ENCODE results near the gene SREBF2. TPM values are rescaled to one million over a fixed set of nuclear protein-coding genes. Genes with fewer than 3 reads are reported as not detected.

SREBF2 gene
- total and polyA plus RNA-seq, 2 donors (not counting 1 experiment from before 2014, with no cell fraction given): 116 to 287 TPM

GRCh38 chr22:41919357-41920224, 86.7 kb downstream of the SREBF2 start:
- no peaks in the 10 kb centered on the region for H3K27me3 Mint-ChIP-seq

More at GRCh38 chr22:41919357-41920224, 86.7 kb downstream of the SREBF2 start:
- Mint-ChIP-seq H3K9me3 (ENCODE audit: insufficient read depth) (no peaks in the 10 kb centered on the region), H3K27ac (peak overlapping the region; percentile 97), H3K4me3 (peak overlapping the region; percentile 86), H3K4me1 (peaks cover 78% of the 10 kb centered on the region)
- CTCF ChIA-PET: interaction anchor here (0.9 to 17.9 kb wide), 3 partner anchors 12 to 222 kb away, joined by 3 to 499 read pairs (median 4); no protein-coding TSS in a partner anchor
- ATAC-seq (ENCODE audit: low read depth): peak; percentile 54
- peaks cover 0 to 9% (median 0%) of the 10 kb centered on the region in 3 donors for H3K9me3 ChIP-seq (ENCODE audit: control extremely low read depth in 1 of 3, control insufficient read depth in 2 of 3, insufficient read depth in 1 of 3, low read length in 2 of 3)
- DNase-seq: peak; percentile 93
- POLR2A ChIA-PET: interaction anchor here (0.5 to 16.8 kb wide), 20 partner anchors 8 to 538 kb away, joined by 3 to 960 read pairs (median 4); partner anchors contain the start of genes CENPM, MEI1 and SREBF2
- TF ChIP-seq CTCF (IDR thresholded peaks at IDR 0.05) (no peak), EZH2 (IDR thresholded peaks at IDR 0.05; ENCODE audit: borderline replicate concordance, insufficient read depth, low read depth, low read length, poor library complexity, severe bottlenecking) (no peak)
- peaks cover 79 to 86% of the 10 kb centered on the region in 2 donors for H3K4me1 ChIP-seq (ENCODE audit: control insufficient read depth in 2 of 2, insufficient read depth in 2 of 2, low read length in 2 of 2)
- intact Hi-C loops (cut with micrococcal nuclease): loop anchor here (1.0 to 2.0 kb wide), 3 partner anchors 17 to 87 kb away; partner anchors contain the start of gene SREBF2
- peaks cover 43% of the 10 kb centered on the region for H4K20me1 ChIP-seq (ENCODE audit: control insufficient read depth, insufficient read depth, low read length, poor library complexity, severe bottlenecking)
- H3K4me3 ChIP-seq (ENCODE audit: control extremely low read depth in 1 of 5, extremely low read depth in 1 of 5, insufficient read depth in 1 of 5, low read depth in 2 of 5, low read length in 4 of 5): peak overlapping the region; percentile 14 to 60 (median 52)
- peak overlapping the region; percentile 92 for H3K4me2 ChIP-seq (replicated peaks; ENCODE audit: low read depth, low read length, poor library complexity, severe bottlenecking)
- H2AFZ ChIP-seq (ENCODE audit: insufficient read depth, low read depth, low read length, poor library complexity, severe bottlenecking): no peak overlapping the region
- peaks cover 0 to 21% of the 10 kb centered on the region in 2 experiments for H3K36me3 ChIP-seq (replicated peaks in 1 of 2; ENCODE audit: control extremely low read depth in 1 of 2, control insufficient read depth in 1 of 2, extremely low read depth in 1 of 2, insufficient read depth in 2 of 2, low read length in 1 of 2)
- H3K27ac ChIP-seq (ENCODE audit: low read length in 2 of 2): peak overlapping the region; percentile 89 to 93
- peaks cover 0 to 8% (median 3%) of the 10 kb centered on the region in 4 experiments for H3K27me3 ChIP-seq (replicated peaks in 1 of 4; ENCODE audit: control extremely low read depth in 1 of 4, control insufficient read depth in 3 of 4, insufficient read depth in 4 of 4, low read length in 3 of 4)
- 1% methylated on average over 53 of the region's 62 CpGs for whole genome bisulfite sequencing (ENCODE audit: insufficient coverage)
- peaks cover 62% of the 10 kb centered on the region for H3K79me2 ChIP-seq (ENCODE audit: control insufficient read depth, insufficient read depth, low read length)
- peak overlapping the region; percentile 57 for H3K9ac ChIP-seq (ENCODE audit: low read length)
